DMS153 (cell line): ENCODE measurements around the gene STARD7.
"Not testable (repeated sequence)": the region's sequence is repeated elsewhere in the genome, so short reads cannot be mapped to it uniquely, and the experiment has no call there.

ENCODE experiments used
- DNase-seq: peaks from one replicate; lab custom pipeline; 2025; lab: John Stamatoyannopoulos, UW

STARD7 gene

DNA sequence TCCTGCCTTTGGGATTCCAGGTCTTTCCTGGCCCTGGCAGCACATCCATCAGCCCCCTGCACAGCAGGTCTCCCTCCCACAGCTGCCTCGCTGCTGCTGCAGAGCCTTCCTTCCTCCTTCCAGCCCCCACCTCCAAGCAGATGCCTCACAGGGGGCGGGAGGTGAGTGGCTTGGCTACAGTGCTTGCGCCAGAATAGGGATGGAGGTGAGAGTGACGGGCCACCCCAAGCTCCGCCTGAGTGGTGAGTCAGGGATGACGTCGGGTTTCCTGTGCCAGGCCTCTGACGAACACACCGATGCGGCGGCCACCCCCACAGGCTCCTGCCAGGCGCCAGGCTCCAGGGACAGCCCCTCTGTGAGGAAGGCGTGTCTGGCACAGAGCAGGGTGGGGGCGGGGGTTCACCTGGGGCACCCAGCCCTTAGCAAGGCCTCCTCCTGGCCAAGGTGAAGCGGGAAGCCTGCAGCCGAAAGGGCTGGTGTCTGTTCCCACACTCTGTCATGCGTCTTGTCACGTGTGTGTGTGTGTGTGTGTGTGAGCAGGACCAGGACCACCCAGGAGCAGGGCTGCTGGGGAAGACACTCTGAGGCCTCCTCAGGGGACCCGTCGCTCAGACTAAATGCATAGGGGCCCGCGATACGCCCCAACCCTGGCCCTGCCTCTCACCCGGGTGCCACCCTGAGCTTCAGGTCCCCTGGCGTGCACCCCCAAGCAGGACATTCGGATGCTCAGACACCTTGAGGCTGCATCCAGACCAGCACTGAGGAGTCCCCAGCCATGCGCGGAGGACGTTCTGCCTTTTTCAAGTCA lies 60.0 kb downstream of the STARD7 start:
- DNase-seq: peak; percentile 89

- DNase-seq: no peak
Measured at GRCh38 chr2:96147593-96148201, 60.9 kb downstream of the STARD7 start.

DNA sequence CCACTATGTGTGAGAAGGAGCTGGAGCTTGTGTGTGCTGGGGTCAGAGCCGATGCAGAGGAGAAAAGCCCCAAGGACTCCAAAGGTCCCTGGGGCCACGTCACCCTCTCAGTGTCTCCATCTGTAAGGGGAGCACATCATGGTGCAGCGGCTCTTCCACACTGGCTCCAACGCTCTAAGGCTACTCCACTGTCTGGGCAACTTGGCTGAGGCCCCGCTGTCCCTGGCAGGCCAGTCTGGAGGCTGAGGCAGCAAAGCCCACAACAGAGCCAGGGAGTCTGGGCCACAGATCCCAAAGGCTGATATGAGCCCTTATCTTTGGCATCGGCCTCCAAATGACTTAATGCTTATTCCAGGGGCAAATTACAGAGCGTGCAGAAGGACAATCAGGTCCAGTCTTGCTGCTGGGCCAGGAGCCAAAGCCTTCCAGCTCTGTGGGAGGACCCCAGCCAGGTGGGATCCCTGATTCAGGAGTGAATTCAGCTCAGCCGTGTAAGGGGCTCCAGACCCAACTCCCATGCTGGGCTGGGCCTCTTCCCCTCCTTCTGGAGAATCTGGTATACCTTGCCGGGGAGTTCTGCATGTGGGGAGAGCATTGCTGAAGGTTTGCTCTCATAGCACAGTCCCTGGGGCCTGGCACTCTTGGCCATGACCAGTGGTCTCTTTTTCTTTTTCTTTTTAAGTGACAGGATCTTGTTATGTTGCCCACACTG lies 61.6 kb downstream of the STARD7 start:
- DNase-seq: no peak

DNA sequence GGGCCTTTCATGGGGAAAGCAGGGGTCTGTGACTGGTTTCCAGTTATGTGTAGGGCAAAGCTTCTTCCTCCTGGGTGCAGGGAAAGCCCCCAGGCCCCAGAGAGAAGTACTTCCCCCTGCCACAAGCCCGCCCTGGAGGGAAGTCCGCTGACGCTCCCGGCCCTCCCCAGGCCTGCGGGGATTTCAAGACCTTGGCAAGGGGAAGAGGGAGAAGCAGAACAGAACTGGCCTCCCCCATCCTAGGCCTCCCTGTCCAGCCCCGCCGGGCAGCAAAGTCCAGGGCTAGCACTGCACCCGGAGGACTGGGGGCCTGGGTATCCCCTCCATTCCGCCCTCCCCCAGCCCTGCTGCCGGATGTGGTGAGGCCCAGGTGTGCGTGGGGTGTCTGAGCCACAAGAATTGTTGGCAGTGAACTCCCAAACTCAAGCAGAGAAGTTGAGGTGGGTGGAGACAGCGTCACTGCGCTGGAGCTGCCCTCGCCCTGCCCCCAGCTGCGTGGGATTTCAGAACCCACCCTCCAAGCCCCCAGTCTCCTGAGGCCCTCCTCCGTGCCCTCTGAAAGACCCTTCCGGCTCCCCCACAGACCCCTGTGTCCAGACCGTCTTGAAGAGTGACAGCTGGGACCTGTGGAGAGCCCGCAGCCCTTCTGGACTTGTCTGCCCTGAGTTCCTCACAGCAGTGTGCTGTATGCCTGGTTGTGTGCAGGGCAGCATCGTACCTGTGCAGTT lies 62.3 kb downstream of the STARD7 start:
- DNase-seq: no peak

GRCh38 chr2:96145848-96146152 lies 62.8 kb downstream of the STARD7 start:
- DNase-seq: no peak

GRCh38 chr2:96145036-96145847 lies 63.4 kb downstream of the STARD7 start, which contains the start of gene DUSP2:
Gene DUSP2, minus strand, starts transcription at chr2:96145440. Its CDS starts 86 bp downstream, at chr2:96145354.
- DNase-seq: peak; percentile 51

GRCh38 chr2:96144481-96145035 lies 64.1 kb downstream of the STARD7 start:
- DNase-seq: no peak

DNA sequence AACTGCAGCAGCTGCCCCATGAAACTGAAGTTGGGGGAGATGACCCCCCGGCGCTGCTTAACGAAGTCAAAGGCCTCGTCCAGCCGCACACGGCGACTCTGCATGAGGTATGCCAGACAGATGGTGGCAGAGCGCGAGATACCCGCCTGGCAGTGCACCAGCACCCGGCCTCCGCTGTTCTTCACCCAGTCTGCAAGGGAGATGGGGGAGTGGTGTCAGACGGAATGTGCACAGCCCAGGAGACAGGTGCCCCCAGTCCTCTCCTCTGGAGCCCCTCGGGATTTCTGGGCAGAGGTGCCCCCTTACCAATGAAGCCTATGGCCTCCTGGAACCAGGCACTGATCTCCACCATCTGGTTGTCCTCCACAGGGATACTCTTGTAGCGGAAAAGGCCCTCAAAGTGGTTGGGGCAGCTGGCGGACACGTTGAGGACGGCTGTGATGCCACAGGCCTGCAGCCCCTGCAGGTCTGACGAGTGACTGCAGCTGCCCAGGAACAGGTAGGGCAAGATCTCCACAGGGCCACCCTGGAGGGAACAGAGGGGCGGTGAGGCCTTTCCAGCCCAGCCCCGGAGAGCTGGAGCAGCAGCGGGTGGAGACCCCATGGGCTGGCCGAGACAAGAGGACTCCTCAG lies 64.7 kb downstream of the STARD7 start:
- no peak for DNase-seq

DNA sequence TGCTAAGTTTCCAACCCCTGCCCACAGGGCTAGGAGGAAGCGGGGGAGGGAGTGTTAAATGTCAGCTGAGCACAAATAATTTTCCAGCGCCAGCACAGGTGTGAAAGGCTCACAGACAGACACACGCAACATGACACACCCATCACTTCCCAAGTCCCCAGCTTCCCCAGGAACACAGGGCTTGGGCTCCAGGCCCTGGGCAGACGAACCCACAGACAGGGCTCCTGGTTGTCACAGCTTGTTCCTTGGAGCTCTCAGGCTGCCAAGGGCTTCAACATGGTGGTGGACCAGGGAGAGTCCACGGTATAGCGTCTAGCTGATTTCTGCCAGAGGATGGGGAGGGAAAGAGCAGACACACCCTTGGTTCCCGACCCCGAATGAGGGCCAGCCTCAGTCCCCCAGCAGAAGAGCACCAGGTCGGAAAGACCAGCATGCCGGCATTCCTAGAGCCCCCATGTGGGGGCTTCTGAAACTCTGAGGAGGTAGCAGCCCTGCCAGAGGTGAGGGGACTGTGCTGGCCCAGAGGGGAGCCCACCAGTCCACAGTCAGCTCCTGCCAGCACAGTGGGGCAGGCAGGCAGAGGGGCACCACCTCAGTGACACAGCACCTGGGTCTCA lies 65.3 kb downstream of the STARD7 start:
- DNase-seq: no peak

- no peak for DNase-seq
Measured at GRCh38 chr2:96142217-96143113, 66.2 kb downstream of the STARD7 start.

GRCh38 chr2:96141624-96141967 lies 67.0 kb downstream of the STARD7 start:
- not testable (repeated sequence) for DNase-seq

GRCh38 chr2:96140941-96141623 lies 67.5 kb downstream of the STARD7 start:
- DNase-seq: no peak

- no peak for DNase-seq
Measured at GRCh38 chr2:96139181-96139758, 69.4 kb downstream of the STARD7 start.

- peak; percentile 73 for DNase-seq
Measured at GRCh38 chr2:96138179-96139145, 70.2 kb downstream of the STARD7 start, which contains the start of gene ASTL. Gene ASTL, minus strand, starts transcription at chr2:96138502. Its CDS starts 66 bp downstream, at chr2:96138436.

DNA sequence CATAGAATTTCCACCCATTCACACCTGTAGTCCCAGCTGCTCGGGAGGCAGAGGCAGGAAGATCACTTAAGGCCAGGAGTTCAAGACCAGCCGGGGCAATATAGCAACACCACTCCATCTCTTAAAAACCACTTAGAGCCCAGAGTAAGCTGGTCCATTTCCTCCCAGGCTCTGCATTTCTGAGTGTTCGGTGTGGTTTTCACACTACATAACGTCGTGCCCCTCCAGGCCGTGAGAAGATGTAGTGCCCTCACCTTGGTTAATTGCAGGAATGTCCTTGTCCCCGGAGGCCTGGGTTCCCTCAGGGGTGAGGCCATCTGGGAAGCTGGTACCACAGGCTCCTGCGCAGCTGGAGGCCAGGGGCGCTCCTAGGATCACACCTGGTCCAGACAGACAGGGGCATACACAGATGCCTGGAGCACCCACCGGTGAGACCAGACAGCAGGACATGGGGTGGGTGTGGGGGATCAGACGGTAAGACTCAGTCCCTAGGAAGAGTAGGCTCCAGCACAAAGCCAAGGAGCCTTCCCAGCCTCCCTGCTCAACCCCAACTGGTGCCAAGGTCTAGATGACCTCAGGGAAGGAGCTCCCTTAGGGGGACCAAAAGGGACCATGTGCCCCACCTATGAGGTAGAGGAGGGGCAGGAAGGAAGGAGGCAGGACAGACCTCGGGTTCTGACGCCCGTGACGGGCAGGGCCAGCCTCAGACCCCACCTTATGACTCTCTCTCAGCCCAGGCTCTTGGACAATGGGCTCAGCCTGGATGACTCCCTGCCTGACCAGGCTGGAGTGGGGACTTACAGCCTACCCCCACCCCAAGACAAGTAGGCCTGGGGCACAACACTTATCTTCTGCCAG lies 71.1 kb downstream of the STARD7 start:
- no peak for DNase-seq

GRCh38 chr2:96136129-96136720 lies 72.4 kb downstream of the STARD7 start:
- no peak for DNase-seq
